HG02840 (cell line): ENCODE measurements around the gene SMARCC1.

ENCODE experiments used
- ATAC-seq: cut with Tn5 transposase; IDR thresholded peaks from one replicate; pipeline ENCODE4 v1.9.1; 2021; ENCODE audit warnings: mild to moderate bottlenecking, moderate library complexity, moderate number of reproducible peaks; ENCODE audit not compliant: unreplicated experiment, low FRiP score

SMARCC1 gene

GRCh38 chr3:47643092-47643491, 138.6 kb downstream of the SMARCC1 start:
- ATAC-seq = no peak

DNA sequence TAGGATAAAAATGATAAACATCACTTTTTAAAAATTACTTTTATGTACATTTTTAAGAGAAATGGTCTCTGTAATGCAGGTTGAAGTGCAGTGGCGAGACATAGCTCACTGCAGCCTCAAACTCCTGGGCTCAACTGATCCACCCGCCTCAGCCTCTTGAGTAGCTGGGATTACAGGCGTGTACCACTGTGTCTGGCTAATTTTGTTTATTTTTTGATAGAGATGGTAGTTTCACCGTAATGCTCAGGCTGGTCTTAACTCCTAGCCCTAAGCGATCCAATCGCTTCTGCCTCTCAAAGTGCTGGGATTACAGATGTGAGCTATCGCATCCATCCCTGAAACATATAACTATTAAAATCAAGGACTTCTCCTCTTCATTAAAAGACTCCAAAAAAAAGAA, 140.0 kb downstream of the SMARCC1 start:
- ATAC-seq = no peak

GRCh38 chr3:47636921-47637320, 144.8 kb downstream of the SMARCC1 start:
- ATAC-seq = no peak

- ATAC-seq = no peak
Observed at GRCh38 chr3:47636225-47636624, 145.5 kb downstream of the SMARCC1 start.

DNA sequence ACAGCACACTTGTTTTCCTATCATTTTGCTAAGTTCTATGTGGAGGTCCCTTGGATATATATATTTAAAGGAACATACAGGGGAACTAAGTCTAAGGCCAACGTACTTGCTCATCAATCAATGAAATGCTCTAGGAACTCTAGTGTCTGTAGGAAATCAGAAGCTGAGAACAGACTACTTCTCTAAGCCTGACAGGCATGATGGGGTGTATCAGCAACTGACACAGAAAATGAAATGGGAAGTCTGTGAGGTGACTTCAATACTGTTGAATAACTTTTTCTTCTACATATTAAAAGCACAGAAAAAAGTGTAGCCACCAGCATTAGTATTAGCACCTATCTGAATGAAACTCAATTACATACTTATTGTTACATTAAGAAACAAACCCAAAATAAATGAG, 146.2 kb downstream of the SMARCC1 start:
- no peak for ATAC-seq

DNA sequence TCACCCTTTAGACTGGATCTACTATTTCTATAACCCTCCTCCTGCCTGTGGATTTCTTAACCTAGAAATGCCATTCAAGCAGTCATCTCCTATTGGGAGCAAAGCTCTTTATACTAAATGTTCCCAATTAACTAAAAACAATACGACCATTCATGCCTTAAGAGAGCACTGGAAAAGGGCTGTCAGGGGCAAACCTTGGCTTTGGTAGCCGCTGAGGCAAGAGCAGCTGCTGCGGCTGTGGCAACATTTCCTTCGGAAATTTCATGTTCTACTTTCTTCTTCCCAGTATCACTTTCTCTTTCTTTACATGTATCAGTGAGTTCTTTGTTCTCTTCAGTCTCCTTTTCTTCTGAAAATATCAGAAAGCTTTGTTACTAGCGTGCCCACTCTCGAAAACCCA, 146.7 kb downstream of the SMARCC1 start:
- no peak for ATAC-seq

- no peak for ATAC-seq
Observed at GRCh38 chr3:47630810-47631209, 150.9 kb downstream of the SMARCC1 start.

DNA sequence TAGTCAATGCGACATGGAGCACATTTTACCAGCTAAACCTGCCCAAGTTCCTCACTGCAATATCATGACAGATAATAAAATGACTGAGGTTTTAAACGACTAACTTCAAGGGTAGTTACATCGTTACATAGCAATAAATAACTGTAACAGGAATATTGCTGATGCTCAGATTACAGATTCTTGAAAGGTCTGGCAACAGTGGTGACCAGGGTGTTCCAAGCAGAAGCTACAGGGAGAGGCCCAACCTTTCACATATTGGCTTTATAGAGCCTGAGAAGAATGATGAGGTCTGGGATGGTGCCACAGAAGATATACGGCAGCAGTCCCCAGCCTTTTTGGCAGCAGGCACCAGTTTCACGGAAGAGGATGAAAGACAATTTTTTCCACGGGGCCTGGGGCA, 151.9 kb downstream of the SMARCC1 start:
- ATAC-seq = no peak

- no peak for ATAC-seq
Observed at GRCh38 chr3:47628426-47628825, 153.3 kb downstream of the SMARCC1 start.

GRCh38 chr3:47622671-47623461, 158.8 kb downstream of the SMARCC1 start:
- no peak for ATAC-seq

DNA sequence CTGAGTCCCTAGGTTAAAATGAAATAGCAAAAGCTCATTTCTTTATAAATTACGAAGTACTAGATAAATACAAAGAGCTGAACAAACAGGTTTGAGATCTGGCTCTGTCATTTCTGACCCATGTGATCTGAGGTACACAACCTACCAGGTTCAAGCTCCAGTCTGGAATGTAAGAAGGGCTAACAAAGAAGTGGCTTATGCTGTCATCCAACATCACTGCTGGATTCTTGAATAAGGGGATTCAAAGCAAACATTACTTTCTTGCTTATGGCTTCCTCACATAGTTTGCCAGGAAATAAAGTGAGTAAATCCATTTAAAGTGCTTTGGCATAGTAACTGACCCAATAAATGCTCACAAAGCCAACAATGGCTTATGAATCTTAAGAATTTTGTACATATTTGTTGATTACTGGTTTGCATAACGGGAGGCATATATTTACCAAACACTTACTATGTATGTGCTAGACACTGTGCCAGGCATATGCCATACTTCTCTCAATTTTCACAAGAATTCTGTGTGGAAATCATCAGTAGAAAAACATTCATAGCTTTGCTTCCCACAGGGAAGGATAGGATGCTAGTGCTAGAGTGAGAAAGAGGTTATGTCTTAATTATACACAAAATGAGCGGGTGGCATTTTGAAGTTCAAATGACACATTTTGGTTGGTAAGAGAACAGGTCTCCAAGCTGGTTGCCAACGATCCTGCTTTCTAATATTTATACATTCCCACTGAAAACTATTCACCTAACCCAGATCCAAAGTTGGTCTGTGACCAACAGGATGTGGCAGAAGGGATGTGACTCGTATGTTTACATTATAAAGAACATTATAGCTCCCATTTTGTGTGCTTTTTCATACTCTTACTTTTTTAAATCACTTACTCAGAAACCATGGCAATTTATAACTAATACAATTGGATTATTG, 164.3 kb downstream of the SMARCC1 start:
- no peak for ATAC-seq

DNA sequence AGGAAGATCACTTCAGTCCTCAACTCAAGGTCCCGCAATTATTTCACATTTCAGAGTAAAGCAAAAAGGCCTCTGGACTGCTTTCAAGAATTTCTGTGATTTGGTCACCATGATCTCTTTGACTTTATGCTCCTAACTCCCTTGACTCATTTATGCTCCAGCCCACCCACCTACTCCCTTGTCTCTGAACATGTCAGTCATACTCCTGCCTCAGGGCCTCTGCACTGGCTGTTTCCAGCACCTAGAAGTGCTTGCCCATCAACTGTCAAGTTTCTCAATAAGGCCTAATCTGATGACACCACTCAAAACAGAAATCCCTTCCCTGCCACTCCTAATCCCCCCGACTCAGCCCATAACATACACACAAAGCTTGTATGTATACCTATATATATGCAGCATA, 166.9 kb downstream of the SMARCC1 start:
- ATAC-seq = no peak

- no peak for ATAC-seq
Observed at GRCh38 chr3:47613722-47614121, 168.0 kb downstream of the SMARCC1 start.

- no peak for ATAC-seq
Observed at GRCh38 chr3:47612879-47613278, 168.8 kb downstream of the SMARCC1 start.

DNA sequence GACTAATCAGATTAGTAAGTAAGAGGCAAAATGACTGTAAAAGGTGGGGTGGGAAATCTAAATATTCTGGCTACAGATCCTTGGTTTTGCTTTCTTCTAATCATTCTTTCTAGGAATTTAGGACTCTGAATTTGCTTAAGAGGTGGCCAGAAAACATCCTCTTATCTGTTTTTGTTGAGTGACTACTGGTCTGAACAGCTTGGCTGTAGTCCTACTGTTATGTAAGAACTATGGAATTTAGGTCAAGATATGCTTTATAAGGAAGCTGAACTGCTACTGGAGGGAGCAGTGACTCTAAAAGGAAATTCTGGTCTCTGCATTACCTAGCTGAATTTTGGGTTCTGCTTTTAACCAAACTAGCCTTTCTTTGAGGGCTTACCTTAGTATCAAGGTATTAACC, 169.5 kb downstream of the SMARCC1 start:
- no peak for ATAC-seq

- no peak for ATAC-seq
Observed at GRCh38 chr3:47611576-47611975, 170.1 kb downstream of the SMARCC1 start.

DNA sequence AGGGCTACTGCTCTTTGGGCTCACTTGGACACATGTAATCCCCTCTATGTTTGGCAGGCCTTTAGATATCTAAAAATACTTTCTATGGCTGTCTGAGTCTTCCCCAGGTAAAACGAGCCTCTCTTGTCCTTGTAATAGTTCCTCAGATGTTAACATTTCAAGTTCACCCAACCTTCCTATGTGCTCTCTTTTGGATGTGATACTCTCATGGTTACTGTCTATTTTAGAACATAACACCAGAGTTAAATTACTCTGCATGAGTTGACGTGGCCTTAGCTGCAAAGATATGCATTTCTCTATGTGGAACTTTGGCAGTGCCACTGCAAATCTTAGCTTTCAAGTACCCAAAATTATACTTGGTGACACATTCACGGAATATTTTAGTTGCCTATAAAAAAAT, 171.1 kb downstream of the SMARCC1 start:
- no peak for ATAC-seq

DNA sequence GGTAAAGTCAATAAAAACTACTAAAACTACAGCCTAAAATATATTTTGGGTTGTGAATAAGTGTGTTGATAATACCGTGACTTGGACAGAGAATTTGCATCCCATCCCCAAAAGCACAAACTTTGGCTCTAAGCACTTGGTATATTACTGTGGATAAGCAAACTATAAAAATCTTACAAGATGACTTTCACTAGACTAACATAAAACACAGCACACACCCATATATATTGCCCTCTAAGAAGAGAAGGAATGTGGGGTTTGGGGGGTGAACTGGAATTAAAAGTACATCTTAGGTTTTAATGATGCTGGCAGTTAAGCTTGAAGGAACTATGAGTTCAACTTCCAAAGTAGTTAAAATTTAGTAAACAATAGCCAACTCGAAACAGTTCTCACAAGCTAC, 174.4 kb downstream of the SMARCC1 start:
- ATAC-seq = no peak

DNA sequence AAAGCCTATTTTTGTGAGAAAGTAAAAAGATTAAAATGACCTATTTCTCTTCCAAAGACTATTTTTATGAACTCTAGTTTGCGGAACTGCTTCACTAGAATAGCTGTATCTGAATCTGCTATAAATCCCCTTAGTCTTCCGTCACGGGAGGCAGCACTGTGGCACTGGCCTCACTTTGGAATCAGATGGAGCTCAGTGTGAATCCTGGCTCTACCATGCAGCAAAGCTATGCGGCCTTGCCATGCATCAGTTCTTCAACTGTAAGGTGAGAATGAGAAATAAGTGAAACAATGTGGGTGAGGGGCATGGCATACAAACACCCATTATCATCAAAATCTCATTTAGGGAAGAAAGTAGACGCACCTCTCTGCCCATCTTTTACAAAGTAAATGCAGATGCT, 175.5 kb downstream of the SMARCC1 start:
- ATAC-seq = no peak

DNA sequence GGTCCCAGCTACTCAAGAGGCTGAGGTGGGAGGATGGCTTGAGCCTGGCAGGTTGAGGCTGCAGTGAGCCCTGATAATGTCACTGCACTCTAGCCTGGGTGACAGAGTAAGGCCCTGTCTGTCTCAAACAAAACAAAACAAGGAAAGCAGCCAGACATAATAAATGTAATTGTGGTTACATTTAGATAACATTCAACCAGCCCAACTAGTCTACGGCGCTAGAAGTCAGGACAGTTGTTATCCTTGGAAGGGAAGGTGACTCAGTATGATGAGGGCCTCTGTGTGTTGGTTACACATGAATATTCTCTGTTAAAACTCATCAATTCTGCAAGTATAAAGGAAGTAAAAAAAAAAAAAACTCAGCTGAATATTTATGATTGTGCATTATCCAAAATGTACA, 176.0 kb downstream of the SMARCC1 start:
- no peak for ATAC-seq

GRCh38 chr3:47604145-47604544, 177.5 kb downstream of the SMARCC1 start:
- no peak for ATAC-seq

- no peak for ATAC-seq
Observed at GRCh38 chr3:47603332-47603731, 178.4 kb downstream of the SMARCC1 start.
